Stimulated activated CD4-positive, alpha-beta T cell treated with anti-CD3 and anti-CD28 coated beads, Interleukin-4, amount 100 ng/mL, for 1 hour (primary cell): ENCODE results near the gene ALG14.
"Not testable (repeated sequence)": the region's sequence is repeated elsewhere in the genome, so short reads cannot be mapped to it uniquely, and the experiment has no call there.

Experiments used
- DNase-seq: peaks from one replicate; pipeline ENCODE4 v3.0.0-alpha.2; 2020

ALG14 gene, protein sequence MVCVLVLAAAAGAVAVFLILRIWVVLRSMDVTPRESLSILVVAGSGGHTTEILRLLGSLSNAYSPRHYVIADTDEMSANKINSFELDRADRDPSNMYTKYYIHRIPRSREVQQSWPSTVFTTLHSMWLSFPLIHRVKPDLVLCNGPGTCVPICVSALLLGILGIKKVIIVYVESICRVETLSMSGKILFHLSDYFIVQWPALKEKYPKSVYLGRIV

DNA sequence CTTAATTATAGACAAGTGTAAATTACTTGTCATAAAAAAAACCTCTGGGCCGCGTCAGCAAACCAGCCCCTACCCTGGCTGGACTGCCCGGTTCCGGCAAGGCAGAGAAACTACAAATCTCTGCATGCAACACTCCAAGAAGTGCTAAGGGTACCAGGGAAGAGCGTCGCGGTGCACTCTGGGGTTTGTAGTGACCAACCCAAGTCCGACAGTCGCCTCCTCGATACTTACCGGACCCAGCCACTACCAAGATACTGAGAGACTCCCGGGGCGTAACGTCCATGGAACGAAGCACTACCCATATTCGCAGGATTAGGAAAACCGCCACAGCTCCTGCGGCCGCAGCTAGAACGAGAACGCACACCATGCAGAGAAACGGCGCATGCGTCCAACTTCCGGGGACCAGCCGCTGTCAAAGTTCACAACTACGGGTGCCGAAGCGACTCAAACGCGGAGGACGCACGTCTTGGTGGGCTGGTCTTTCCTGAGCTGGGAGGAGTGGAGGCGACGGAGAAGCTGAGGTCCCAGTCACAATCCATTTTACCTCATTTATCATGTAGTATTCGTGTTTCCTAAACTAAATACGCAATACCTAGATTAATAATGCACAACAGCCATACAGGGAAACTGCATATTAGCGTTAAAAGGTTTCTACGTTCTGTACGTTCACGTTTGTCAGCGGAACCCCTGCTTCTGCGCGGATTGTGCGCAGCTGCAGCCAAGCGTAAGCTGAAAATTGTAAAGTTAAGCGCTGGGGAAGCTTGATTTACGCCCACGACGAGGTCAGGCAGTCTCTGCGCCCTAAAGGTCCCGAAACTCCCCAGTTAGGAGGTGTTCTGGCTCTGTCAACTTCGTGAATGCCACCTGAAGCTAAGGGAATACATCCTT is at the start of gene ALG14:
Gene ALG14, minus strand, starts transcription at position 420 of the 888 bp plus-strand sequence. Its CDS starts 53 bp downstream, at position 367.
- peak; percentile 92 for DNase-seq

DNA sequence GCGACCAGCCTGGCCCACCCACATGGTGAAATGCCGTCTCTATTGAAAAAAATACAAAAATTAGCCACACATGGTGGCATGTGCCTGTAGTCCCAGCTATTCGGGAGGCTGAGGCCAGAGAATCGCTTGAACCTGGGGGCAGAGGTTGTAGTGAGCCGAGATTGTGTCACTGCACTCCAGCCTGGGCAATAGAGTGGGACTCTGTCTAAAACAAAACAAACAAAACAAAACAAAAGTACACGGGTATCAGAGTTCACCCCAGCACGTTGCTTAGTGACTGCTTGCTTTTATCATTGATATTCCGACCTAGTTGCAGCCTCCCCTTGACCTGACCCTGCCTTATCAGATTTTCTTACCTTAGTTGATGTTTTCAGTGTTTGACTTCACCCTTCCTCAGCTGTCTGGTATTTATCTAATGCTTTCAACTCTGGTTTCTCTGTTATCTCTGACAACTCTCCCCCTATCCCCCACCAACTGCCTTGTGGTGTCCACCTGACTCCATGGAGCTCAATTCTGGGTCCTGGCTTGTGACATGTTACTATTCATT is 49.5 kb upstream of the ALG14 start:
- DNase-seq, result no peak

DNA sequence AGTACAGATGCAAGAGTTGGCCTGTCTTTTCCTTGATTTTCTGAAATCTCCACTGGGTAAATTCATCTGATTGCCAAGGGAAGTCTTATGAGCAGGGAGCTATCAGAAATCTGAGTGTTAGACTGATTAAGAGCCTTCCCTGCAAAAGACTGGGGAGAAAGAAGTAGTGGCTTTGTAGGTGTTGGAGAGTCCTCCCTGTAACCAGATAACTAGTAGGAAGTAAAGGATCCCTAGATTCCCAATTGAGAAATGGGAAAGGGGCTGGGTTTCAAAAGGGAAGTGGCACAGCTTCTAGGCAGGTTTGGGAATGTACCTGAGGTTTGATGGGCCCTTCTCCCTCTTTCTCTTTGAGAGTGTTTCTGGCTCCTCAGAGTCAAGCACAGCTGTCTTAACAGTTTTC is 46.5 kb upstream of the ALG14 start:
- DNase-seq, result no peak

DNA sequence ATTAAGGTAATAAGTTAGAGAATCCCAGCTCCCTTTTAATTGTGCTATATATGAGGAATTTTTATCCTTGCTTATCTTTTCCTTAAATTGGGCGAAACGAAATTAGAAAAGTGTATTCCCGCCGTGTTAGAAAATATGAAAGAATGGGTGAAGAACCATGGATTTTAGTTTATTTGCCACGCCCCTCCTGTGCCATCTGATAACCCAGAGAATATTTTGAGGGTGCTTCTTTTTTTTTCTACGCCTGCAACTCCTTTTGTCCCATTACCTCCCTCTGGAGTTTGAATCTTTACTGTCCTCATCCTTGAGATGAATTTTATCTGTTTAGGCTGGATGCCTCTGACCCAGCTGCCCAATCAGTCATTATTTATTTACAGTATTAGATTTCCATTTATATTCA is 46.0 kb upstream of the ALG14 start:
- DNase-seq, result no peak

DNA sequence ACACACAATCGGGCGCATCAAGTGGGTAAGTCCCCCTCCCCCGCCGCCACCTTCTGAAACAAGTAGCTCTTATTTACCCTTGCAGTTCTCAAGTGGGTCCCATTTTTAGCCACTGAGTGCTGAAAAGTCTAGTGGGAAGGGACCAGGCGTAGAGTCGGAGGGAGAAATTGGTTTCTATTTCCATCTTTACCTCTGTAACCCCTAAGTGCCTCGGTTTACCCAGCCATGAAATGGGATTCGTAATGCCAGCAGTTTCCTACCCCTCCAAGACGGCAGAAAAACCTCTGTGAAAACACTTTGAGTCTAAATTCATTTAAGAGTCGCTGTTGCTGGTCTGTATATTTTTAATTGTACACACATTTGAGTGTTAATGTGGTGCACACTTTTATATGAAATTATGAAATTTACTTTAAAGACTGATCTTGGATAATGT is 45.3 kb upstream of the ALG14 start:
- no peak for DNase-seq

DNA sequence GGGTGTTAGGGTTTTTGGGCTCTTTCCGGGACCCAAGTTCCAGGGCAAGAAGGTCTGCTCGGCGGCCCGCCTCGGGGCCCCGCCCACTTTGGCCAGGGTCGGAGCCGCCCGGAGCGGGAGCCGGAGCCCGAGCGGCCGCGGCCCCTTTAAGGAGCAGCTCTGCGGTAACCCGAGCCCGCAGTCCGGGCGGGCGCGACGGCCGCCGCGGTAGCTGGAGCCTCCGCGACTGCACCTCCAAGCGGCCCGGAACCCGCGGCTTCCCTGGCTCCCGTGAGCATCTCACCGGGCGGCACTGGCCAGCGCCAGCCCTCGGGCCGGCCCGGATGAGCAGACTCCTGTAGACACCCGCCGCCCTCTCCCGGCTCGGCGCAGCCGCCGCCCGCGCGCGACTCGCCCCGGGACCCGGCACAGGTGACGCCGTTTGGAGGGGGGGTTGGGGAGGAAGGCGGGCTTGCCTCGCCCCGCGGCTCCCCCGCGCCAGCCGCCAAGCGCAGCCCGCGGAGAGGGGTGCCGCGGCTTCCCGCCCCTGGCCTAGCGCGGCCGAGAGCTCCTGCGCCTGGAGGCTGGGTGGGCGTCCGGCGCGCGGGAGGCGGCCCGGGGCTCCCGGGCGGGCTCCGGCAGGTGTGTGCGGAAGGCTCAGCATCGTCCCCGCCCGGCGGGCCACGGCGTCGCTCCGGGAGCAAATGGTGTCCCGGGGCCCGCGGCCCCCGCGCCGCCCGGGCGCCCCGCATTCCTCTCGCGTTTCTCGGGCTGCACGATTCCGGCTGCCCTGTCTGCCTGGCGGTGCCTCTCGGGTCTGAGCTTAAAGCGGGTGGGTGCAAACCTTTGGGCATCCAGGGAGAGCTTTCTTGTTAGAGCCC is 44.7 kb upstream of the ALG14 start, which contains the start of gene TLCD4:
Gene TLCD4, plus strand, starts transcription at position 149 of the 860 bp plus-strand sequence. CDS start 26,547 bp downstream, outside the sequence.
- DNase-seq, result peak; percentile 40

DNA sequence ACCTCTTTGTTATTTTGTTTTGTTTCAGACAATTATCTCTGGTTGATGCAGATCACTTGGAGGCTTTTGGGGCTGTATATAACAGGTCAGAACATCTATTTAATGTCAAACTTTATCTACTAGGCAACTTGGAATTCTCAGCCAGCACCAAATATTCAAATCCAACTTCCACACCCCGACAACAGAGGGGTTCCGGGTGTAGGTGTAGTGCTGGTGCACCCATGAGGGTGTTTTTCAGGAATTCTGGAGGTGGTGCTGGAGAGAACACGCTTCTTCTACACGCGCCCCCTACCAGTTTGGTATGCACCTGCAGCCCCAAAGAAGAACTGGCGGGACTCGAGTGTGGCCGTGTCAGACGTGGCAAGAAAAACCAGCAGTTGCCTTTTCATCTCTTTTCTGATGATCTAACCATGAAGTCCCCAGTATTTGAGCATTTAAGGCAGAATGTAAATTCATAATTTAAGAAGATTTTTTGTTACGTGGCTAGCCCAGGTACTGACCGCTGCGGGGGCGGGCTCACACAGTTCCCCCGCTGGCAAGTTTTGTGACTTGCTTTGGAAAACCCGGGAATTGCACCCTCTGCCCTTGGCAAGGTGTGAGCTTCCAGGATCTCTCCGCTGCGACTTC is 43.9 kb upstream of the ALG14 start:
- DNase-seq, result peak; percentile 43

DNA sequence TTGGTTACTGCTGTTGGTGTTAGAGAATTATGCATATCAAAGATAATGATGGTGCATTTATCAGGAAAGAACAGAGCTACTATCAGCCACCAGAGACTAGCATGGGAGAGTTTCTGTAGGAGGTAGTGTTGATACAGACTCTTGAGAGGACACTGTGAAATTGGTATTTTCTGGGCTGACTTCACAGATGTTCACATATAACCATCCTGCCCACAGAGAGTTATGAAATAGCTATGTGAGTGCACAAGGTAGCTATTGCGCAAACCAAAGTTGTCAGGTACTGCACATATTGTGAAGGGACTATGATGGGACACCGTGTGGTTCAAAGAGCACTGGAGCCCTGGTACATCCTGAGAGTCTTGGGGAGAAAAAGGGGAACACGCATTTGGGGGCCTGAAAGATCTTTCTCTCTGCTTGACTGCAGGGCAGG is 43.0 kb upstream of the ALG14 start:
- DNase-seq, result no peak

DNA sequence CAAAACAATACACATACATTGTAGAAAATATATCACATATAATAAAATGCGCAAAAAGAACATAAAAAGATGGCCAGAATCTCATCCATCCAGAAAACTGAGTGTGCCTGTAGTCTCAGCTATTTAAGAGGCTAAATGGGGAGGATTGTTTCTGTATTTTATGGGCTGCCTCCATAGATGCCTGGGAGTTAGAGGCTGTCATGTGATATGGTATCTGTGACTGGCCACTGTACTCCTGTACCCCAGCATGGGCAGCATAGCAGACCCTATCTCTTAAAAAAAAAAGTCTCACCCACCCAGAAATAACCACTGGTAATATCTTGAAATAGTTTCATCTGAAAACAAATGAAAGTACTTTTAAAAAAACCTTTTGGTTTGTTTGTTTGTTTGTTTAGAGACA is 40.9 kb upstream of the ALG14 start:
- no peak for DNase-seq

DNA sequence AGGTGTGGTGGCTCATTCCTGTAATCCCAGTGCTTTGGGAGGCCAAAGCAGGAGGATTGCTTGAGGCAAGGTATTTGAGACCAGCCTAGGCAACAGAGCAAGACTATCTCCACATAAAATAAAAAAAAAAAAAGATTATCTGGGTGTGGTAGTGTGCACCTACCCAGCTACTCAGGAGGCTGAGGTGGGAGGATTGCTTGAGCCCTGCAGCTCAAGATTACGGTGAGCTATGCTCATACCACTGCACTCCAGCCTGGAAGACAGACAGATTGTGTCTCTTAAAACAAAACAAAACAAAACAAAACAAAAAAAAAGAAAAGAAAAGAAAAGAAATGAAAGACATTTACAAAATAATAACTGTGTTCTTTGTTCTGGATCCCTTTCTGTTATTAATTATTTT is 38.3 kb upstream of the ALG14 start:
- DNase-seq, result no peak

DNA sequence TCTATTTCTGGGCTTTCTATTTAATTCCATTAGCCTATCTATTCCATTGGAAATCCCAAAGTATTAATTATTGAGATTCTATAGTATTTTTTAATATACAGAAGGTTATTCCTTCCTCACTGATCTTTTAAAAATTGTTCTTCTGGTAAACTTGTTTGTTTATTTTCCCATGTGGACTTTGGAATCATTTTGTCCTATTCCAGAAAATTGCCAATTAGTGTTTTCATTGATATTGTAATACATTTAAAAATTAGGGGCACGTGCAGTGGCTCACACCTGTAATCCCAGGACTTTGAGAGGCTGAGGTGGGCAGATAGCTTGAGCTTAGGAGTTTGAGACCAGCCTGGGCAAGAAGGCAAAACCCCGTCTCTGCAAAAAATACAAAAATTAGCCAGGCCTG is 36.0 kb upstream of the ALG14 start:
- no peak for DNase-seq

DNA sequence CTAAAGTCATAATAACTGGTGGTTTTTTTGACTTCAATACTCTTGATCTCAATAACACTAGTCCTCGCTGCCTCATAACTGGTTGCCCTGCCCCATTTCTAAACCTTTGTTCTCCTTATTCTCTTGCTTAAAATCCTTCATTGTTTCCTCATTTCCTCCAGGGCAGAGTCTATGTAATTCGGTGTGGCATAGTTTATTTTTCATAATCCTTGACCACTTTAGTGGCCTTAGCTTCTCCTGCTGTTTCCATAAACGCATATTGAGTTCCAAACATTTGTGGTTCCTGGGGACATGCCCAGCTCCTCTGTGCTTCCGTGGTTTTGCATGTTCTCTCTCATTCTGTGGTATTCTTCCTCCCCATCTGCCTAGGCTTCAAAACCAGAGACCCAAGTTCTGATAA is 25.4 kb upstream of the ALG14 start:
- no peak for DNase-seq

DNA sequence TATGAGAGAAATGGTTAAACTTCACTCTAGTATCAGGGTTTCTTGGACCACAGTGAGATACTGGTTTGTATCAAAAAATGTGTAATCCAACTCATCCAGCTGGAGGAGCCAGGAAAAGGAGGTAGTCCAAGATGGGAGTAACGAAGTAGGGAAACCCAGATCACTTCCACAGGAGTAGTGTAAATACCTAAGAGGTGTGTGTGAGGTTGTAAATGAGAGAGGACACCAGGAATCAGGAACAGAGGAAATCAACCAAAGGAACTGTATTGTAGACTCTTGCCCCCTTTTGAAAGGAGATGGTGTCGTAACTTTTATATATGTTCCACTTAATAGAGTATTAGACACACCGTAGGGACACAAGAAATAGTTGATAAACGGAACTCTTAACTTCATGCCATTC is 24.7 kb upstream of the ALG14 start:
- no peak for DNase-seq

DNA sequence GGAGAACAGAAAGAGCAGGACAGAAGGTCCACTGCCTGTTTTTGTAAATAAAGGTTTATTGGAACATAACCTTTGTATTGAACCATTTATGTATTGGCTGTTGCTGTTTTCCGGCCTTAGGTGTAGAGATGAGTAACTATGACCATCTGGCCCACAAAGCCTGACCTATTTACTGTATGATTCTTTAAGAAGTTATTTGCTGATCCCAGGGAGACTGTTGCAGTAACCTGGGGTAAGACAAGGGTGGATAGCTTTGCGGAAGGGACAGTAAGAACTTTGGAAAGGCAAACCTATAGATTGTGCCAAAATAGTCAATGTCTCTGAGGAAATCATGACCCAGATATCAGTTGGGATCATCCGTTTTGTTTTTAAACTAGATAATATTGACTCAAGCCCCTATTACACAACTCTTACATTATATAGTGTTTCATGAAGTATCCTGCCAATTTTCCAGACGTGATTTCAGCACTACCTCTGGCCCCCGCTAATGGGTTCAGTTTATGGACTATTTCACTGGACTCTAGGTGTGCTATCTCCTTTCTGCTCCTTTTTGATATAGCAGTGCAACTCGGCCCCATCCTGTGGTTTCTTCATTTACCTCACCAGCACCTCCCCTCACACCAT is 23.6 kb upstream of the ALG14 start:
- no peak for DNase-seq

DNA sequence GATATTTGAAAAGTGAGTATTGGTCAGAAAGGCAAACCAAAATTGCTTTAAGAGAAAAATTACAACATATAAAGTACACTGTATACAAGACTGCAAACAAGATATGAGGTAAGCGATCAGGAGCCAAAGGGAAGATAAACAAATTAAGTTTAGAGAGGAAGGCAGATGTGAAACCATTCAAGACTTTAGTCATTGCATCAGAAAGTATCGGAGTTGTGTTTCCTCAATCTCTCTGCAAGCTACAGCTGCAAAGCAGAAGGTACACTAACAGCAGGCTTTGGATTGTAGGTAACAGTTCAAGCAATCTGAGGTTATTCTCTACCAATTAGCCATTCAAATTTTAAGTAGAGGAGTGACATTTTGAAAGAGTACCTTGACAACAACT is 23.1 kb upstream of the ALG14 start:
- no peak for DNase-seq

DNA sequence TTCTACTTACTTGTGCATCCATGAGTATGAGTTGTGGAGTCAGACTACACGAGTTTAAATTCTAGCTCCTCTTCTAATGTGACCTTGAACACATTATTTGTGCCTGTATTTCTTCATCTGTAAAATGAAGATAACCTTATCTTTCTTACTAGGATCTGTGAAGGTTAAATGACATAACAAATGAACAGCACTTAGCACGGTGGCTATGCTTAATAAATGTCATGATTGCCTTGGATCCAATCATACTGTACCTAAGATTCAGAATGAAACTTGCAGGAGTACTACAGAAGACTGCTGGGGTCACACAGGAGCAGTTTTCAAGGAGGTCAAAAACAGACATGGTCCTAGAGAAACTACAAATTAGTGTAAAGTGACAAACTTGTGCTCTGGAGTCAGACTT is 22.2 kb upstream of the ALG14 start:
- DNase-seq, result no peak

DNA sequence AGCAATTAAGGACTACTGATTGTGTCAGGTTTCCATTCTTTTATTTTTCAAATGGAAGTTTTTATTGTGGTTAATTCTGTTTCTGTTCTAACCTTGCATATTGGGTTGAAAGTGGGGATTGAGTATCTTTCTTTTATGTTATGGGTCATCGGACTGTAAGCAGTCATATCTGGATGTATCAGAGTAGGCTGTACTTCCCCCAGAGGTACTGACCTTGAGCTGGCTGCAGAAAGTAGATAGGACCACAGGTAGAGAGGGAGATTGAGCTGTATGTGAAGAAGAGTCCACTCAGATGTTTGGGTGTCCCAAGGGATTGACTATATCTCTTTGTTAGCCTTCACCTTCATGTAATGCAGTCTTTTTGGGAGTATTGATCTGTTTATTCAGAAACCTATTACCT is 20.5 kb upstream of the ALG14 start:
- DNase-seq, result no peak

DNA sequence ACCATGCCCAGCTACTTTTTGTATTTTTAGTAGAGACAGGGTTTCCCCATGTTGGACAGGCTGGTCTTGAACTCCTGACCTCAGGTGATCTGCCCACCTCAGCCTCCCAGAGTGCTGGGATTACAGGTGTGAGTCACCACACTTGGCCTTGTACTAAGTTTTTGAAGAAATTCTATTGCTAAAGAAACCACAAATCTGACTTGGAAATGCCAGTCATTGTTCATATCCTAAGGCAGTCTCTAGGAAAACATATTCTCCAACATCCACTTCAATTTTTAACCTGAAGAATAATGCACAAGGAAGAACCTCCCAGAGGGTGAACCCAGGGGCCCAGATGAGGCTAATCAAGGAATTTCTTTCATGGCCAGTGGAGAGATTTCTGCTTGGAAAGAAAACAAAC is 20.1 kb upstream of the ALG14 start:
- DNase-seq, result not testable (repeated sequence)

DNA sequence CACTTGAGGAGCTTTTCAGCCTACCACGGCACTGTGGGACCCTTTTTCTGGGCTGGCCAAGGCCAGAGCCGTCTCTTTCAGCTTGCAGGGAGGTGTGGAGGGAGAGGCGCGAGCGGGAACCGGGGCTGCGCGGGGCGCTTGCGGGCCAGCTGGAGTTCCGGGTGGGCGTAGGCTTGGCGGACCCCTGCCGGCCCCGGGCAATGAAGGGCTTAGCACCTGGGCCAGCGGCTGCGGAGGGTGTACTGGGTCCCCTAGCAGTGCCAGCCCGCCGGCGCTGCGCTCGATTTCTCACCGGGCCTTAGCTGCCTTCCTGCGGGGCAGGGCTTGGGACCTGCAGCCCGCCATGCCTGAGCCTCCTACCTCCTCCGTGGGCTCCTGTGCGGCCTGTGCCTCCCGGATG is 18.5 kb upstream of the ALG14 start:
- DNase-seq, result not testable (repeated sequence)

DNA sequence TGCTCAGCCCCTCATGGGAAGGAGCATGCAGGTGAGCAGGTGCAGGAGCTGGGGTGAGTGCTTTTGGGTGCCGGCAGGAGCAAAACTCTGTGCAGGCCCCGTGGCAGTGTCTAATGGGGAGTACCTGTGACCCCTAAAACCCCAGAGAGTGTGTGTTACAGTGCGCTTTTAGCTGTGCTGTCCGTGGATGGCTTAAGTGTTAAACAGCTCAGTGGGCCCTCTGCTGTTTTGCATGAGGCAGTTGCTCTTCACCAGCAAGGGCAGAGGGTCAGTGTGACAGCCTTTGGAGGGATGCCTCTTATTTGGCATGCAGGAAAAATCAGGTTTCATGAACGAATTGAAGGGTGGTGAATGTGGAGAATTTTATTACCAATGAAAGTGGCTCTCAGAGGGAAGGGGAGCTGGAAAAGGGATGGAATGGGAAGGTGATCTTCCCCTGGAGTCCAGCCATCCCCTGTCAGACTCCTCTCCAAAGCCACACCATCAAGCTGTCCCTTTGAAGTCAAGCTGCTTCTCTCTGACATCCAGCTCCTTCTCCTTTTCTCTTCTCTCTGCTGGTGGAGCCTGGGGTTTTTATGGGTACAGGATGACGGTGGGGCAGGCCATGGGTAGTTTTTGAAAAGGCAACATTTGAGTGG is 17.0 kb upstream of the ALG14 start:
- DNase-seq, result no peak

DNA sequence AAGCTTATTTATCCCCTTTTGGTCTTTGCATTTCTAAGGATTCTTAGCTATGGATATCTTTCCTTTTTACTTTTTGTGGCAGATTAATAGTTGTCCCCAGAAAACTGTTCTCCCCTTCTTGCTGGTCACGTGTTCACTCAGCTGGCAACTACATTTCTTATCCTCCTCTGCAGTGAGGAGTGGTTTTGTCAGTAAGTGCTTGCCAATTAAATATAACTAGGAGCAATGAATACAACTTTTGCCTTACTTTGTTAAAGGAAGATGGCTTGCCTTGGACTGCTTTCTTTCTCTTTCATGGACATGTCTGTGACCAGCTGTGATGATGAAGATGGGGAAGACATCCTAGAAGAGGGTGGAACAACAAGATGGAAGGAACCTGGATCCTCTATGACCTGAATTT is 15.6 kb upstream of the ALG14 start:
- no peak for DNase-seq
